Spleen (tissue), 11 donors: ENCODE data around the gene SREK1IP1. TPM values are rescaled to one million over a fixed set of nuclear protein-coding genes. Genes with fewer than 3 reads are reported as not detected.

Source experiments
- DNase-seq: peaks from one replicate; pipeline ENCODE4 v3.0.0-alpha.2; 2020
- H3K27ac ChIP-seq, 8 donors: fragments of 200-600 bp; sonication (generic) in 7 of 8; 1 replicate in 4 of 8; 2 replicates in 4 of 8; pipeline versions ENCODE4 v1.5.0 to v1.8.0; 2016 to 2021; ENCODE audit warnings: inconsistent platforms in 4 of 8, mild to moderate bottlenecking in 4 of 8, moderate library complexity in 1 of 8
- H3K27me3 ChIP-seq, 7 donors: fragments of 200-600 bp; sonication (generic) in 6 of 7; replicated peaks in 1 of 7; 1 replicate in 4 of 7; 2 replicates in 3 of 7; pipeline versions ENCODE4 v1.5.0 to v1.8.0; 2016 to 2021; ENCODE audit warnings: inconsistent platforms in 3 of 7, mild to moderate bottlenecking in 1 of 7
- H3K36me3 ChIP-seq, 6 donors: fragments of 200-600 bp; sonication (generic) in 5 of 6; 1 replicate in 4 of 6; 2 replicates in 2 of 6; pipeline versions ENCODE4 v1.5.0 to v1.8.0; 2016 to 2021; ENCODE audit warnings: inconsistent platforms in 2 of 6
- H3K4me1 ChIP-seq, 6 donors: fragments of 200-600 bp; sonication (generic) in 5 of 6; 1 replicate in 3 of 6; 2 replicates in 3 of 6; pipeline versions ENCODE4 v1.5.0 to v1.8.0; 2016 to 2021; ENCODE audit warnings: inconsistent platforms in 3 of 6
- H3K4me3 ChIP-seq, 8 donors: fragments of 200-600 bp; sonication (generic) in 7 of 8; 1 replicate in 4 of 8; 2 replicates in 4 of 8; pipeline versions ENCODE4 v1.5.0 to v1.8.0; 2016 to 2021; ENCODE audit warnings: inconsistent platforms in 4 of 8, mild to moderate bottlenecking in 4 of 8, moderate library complexity in 2 of 8
- H3K9me3 ChIP-seq, 8 donors: fragments of 200-600 bp; sonication (generic) in 7 of 8; 1 replicate in 4 of 8; 2 replicates in 4 of 8; pipeline versions ENCODE4 v1.5.0 to v1.8.0; 2016 to 2021; ENCODE audit warnings: inconsistent platforms in 4 of 8
- CTCF ChIP-seq, 11 experiments: fragments of 200-600 bp in 7 of 11; fragments of 450-650 bp in 4 of 11; sonication (generic) in 4 of 11; IDR thresholded peaks in 8 of 11; conservative IDR thresholded peaks in 3 of 11; 1 replicate in 7 of 11; 2 replicates in 4 of 11; pipeline versions ENCODE4 v1.4.0 to v1.8.0; 2016 to 2021; ENCODE audit warnings: antibody characterized with exemption in 11 of 11, inconsistent platforms in 4 of 11, mild to moderate bottlenecking in 1 of 11
- POLR2A ChIP-seq, 3 donors: fragments of 450-650 bp; IDR thresholded peaks; one replicate each; pipeline ENCODE4 v1.5.1; 2017; ENCODE audit warnings: antibody characterized with exemption in 3 of 3, mild to moderate bottlenecking in 1 of 3
- POLR2AphosphoS5 ChIP-seq, 3 donors: sonication (generic); formaldehyde crosslinking; IDR thresholded peaks; one replicate each; pipeline ENCODE4 v1.5.1; 2017; ENCODE audit warnings: antibody characterized with exemption in 3 of 3
- WGBS, 5 donors: extraction: QIAGEN DNeasy Blood & Tissue Kit in 3 of 5; methylation state at CpG; one replicate each; pipeline versions ENCODE4 v1.1.5 to v1.1.7; 2013 to 2018; 5-methylcytosine and 5-hydroxymethylcytosine counted together
- intact Hi-C: fragments of 100-400 bp; cut with DNase I; formaldehyde crosslinking; loops from one replicate; pipeline ENCODE4 v1.15.0; 2023; ENCODE audit warnings: low total_unique reads
- polyA plus RNA-seq, 3 donors: library from polyadenylated mRNA; stranded (reverse); fragments of 200-250 nt; gene quantifications; one replicate each; pipeline ENCODE4 v1.2.1, GENCODE V29; 2013
- total RNA-seq, 7 donors: library from RNA; depleted of rRNA in 3 of 7; stranded (reverse); fragments of >200 nt in 3 of 7; fragmentation: NEBNext Ultra II Directional in 4 of 7; extraction: Animal tissue kit (Norgen Biotek cat#: 25700) in 4 of 7; gene quantifications; one replicate each; pipeline versions ENCODE4 v1.1.0 to v1.2.1, GENCODE V29; 2016 to 2021
- donor health status: healthy with polysubstance abuse.
- donor health status: DM: no; HTN: no; CAD: no; lungs with moderate emphysema.
- donor health status: DM: no; HTN: no; CAD: no.
- donor health status: Bipolar disorder and iron deficiency.
- donor health status: healthy.
- donor health status: DM: no; HTN: no; CAD: no.
- donor health status: DM: yes; HTN: yes; CAD: no.

Gene SREK1IP1
- total and polyA plus RNA-seq, 10 donors: 10.5 to 27.3 (median 16.5) TPM

DNA sequence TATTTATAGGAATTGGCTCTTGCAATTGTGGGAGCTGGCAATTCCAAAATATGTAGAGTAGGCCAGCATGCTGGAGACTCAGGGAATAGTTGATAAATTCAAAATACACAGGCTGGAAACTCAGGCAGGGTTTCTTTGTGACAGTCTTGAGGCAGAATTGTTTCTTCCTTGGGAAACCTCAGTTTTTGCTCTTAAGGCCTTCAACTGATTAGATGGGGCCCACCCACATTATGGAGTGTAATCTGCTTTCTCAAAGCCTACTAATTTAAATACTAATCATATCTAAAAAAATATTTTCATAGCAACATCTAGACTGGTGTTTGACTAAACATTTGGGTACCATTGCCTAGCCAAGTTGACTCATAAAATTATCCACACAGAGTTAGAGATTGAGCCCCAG, 27.8 kb upstream of the SREK1IP1 start:
- intact Hi-C loops: no loop called here
- no peak overlapping the region for H3K27ac ChIP-seq
- TF ChIP-seq POLR2AphosphoS5 (IDR thresholded peaks at IDR 0.05) (no peak), POLR2A (IDR thresholded peaks at IDR 0.05) (no peak), CTCF (IDR thresholded peaks at IDR 0.05 in 8 of 11, conservative IDR thresholded peaks at IDR 0.05 in 3 of 11) (no peak)
- H3K27me3 ChIP-seq: no peaks in the 10 kb centered on the region
- H3K4me3 ChIP-seq: no peak overlapping the region
- peaks cover 0 to 56% (median 8%) of the 10 kb centered on the region in 6 donors for H3K36me3 ChIP-seq
- no peak for DNase-seq
- peaks cover 0 to 4% (median 0%) of the 10 kb centered on the region in 6 donors for H3K4me1 ChIP-seq
- H3K9me3 ChIP-seq: no peaks in the 10 kb centered on the region

DNA sequence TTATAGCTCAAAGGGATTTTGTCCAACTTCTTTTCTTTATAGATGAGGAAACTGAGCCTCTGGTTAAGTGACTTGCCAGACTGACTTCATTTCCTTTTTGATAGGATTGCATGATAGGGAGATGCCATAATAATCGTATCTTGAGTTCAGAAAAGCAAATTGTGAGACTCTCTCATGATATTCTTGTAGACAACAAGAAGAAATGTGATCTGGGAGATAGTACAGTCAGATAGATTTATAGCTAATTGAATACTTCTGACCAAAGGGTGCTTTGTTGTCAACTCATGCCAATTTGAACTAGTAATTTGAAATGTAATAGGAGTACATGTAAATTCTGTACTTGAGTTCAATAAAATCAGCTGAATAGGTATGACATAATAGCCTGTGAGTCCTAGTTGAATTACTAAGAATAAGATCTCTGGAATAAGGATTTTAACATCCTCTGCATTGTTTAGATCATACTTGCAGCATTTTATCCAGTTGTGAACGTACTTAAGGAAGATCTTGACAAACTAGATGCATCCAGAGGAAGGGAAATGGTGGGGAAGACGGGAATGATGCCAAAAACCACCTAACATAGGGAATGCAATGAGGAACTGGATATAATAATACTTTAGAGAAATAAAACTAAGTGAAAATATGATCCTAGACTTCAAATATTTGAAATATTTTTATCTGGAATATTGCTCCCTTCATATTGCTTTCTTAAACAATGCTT, 25.7 kb upstream of the SREK1IP1 start:
- peaks cover 0 to 4% (median 0%) of the 10 kb centered on the region in 6 donors for H3K4me1 ChIP-seq
- intact Hi-C loops: loop anchor here (5.0 kb wide), 1 partner anchor 152 kb away; no protein-coding TSS in a partner anchor
- H3K4me3 ChIP-seq: no peak overlapping the region
- peaks cover 0 to 56% (median 0%) of the 10 kb centered on the region in 6 donors for H3K36me3 ChIP-seq
- TF ChIP-seq CTCF (IDR thresholded peaks at IDR 0.05 in 8 of 11, conservative IDR thresholded peaks at IDR 0.05 in 3 of 11): no peak
- TF ChIP-seq POLR2A (IDR thresholded peaks at IDR 0.05): no peak
- TF ChIP-seq POLR2AphosphoS5 (IDR thresholded peaks at IDR 0.05): no peak
- no peaks in the 10 kb centered on the region for H3K27me3 ChIP-seq
- DNase-seq: no peak
- no peaks in the 10 kb centered on the region for H3K9me3 ChIP-seq
- 73 to 83% (median 75%) methylated on average over 3 of the region's 3 CpGs for WGBS, 5 donors
- no peak overlapping the region for H3K27ac ChIP-seq

DNA sequence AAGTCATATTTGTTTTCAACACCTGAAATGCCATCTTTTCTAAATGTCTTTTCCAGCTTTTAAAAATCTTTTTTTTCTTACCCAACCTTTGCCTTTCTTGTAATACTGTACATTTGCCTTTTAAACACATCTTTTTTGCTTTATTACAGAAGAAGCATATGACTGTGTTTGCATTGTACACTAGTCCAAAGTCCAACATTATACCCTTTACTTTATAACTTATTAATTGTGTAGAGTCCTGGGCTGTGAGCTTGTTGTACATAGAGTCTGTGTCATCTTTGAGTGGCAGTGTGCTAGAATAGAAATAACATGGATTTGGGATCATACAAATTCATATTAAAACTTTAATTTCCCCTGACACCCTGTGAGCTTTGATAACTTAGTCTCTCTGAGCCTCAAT, 24.0 kb upstream of the SREK1IP1 start:
- Histone ChIP-seq H3K9me3 (no peaks in the 10 kb centered on the region), H3K27me3 (no peaks in the 10 kb centered on the region), H3K36me3 (peaks cover 0 to 58% (median 0%) of the 10 kb centered on the region in 6 donors), H3K4me3 (no peak overlapping the region), H3K4me1 (peaks cover 0 to 4% (median 0%) of the 10 kb centered on the region in 6 donors), H3K27ac (no peak overlapping the region)
- no peak for DNase-seq
- intact Hi-C loops: loop anchor here (5.0 kb wide), 1 partner anchor 150 kb away; no protein-coding TSS in a partner anchor
- TF ChIP-seq POLR2AphosphoS5 (IDR thresholded peaks at IDR 0.05) (no peak), POLR2A (IDR thresholded peaks at IDR 0.05) (no peak), CTCF (IDR thresholded peaks at IDR 0.05 in 8 of 11, conservative IDR thresholded peaks at IDR 0.05 in 3 of 11) (no peak)

- peaks cover 0 to 74% (median 12%) of the 10 kb centered on the region in 6 donors for H3K36me3 ChIP-seq
- intact Hi-C loops: loop anchor here (5.0 kb wide), 1 partner anchor 148 kb away; no protein-coding TSS in a partner anchor
- no peaks in the 10 kb centered on the region for H3K27me3 ChIP-seq
- peaks cover 0 to 4% (median 0%) of the 10 kb centered on the region in 6 donors for H3K4me1 ChIP-seq
- TF ChIP-seq POLR2A (IDR thresholded peaks at IDR 0.05): no peak
- no peak for TF ChIP-seq POLR2AphosphoS5 (IDR thresholded peaks at IDR 0.05)
- TF ChIP-seq CTCF (IDR thresholded peaks at IDR 0.05 in 8 of 11, conservative IDR thresholded peaks at IDR 0.05 in 3 of 11): no peak
- no peaks in the 10 kb centered on the region for H3K9me3 ChIP-seq
- WGBS, 5 donors: 81 to 94% (median 88%) methylated on average over 1 of the region's 1 CpG
- no peak overlapping the region for H3K4me3 ChIP-seq
- no peak for DNase-seq
- no peak overlapping the region for H3K27ac ChIP-seq
These were observed 21.7 kb upstream of the SREK1IP1 start for GRCh38 chr5:64790210-64790609.
